OCI-LY1 (cell line): ENCODE results near the gene MPDU1.

Source experiments
- H2AFZ ChIP-seq: fragments of 200-600 bp; sonication (generic), shearing (Covaris generic); 2 replicates; pipeline ENCODE4 v1.6.0; 2014; ENCODE audit warnings: antibody characterized with exemption, mild to moderate bottlenecking, low read length
- H3F3A ChIP-seq: fragments of 200-600 bp; sonication (generic), shearing (Covaris generic); 2 replicates; pipeline ENCODE4 v1.6.0; 2014; ENCODE audit warnings: mild to moderate bottlenecking, antibody characterized with exemption, low read length, moderate library complexity; ENCODE audit not compliant: insufficient read depth
- H3K27ac ChIP-seq: fragments of 200-600 bp; sonication (generic); 2 replicates; pipeline ENCODE4 v1.5.1; 2014; ENCODE audit warnings: low read length, mixed run types, mild to moderate bottlenecking, low read depth; ENCODE audit not compliant: poor library complexity, severe bottlenecking
- H3K27me3 ChIP-seq: fragments of 200-600 bp; sonication (generic); 2 replicates; pipeline ENCODE4 v1.6.0; 2014; ENCODE audit warnings: antibody characterized with exemption, mild to moderate bottlenecking, low read length, moderate library complexity; ENCODE audit not compliant: insufficient read depth
- H3K36me3 ChIP-seq: fragments of 200-600 bp; sonication (generic); 2 replicates; pipeline ENCODE4 v1.6.1; 2014; ENCODE audit warnings: mild to moderate bottlenecking, antibody characterized with exemption, low read length, moderate library complexity, mixed read lengths; ENCODE audit not compliant: insufficient read depth
- H3K4me1 ChIP-seq: fragments of 200-600 bp; sonication (generic); 2 replicates; pipeline ENCODE4 v1.5.1; 2014; ENCODE audit warnings: mild to moderate bottlenecking, low read length, moderate library complexity; ENCODE audit not compliant: insufficient read depth, severe bottlenecking
- H3K4me2 ChIP-seq: fragments of 200-600 bp; sonication (generic), shearing (Covaris generic); 2 replicates; pipeline ENCODE4 v1.6.1; 2014; ENCODE audit warnings: low read length
- H3K4me3 ChIP-seq: fragments of 200-600 bp; sonication (generic); 2 replicates; pipeline ENCODE4 v1.5.1; 2014; ENCODE audit warnings: low read length, low read depth, mild to moderate bottlenecking, mixed read lengths; ENCODE audit not compliant: poor library complexity, severe bottlenecking
- H3K79me2 ChIP-seq: fragments of 200-600 bp; shearing (Covaris generic); 2 replicates; pipeline ENCODE4 v1.6.1; 2016; ENCODE audit warnings: mixed run types, low read length, mixed read lengths; ENCODE audit not compliant: insufficient read depth
- H3K9ac ChIP-seq: fragments of 200-600 bp; sonication (generic), shearing (Covaris generic); 2 replicates; pipeline ENCODE4 v1.6.1; 2014; ENCODE audit warnings: mild to moderate bottlenecking, low read length, mixed read lengths
- H3K9me2 ChIP-seq: fragments of 200-600 bp; sonication (generic), shearing (Covaris generic); 2 replicates; pipeline ENCODE4 v1.6.1; 2014; ENCODE audit warnings: low read depth, mild to moderate bottlenecking, low read length, mixed read lengths
- H3K9me3 ChIP-seq: fragments of 200-600 bp; shearing (Covaris generic); 2 replicates; pipeline ENCODE4 v1.6.1; 2014; ENCODE audit warnings: low read length, mixed read lengths
- H4K20me1 ChIP-seq: fragments of 200-600 bp; sonication (generic), shearing (Covaris generic); 2 replicates; pipeline ENCODE4 v1.6.0; 2016; ENCODE audit warnings: mild to moderate bottlenecking, low read length; ENCODE audit not compliant: insufficient read depth
- CTCF ChIP-seq: fragments of 200-600 bp; sonication (generic), shearing (Covaris generic); IDR thresholded peaks from 2 replicates; pipeline ENCODE4 v1.5.1; 2017; ENCODE audit warnings: mild to moderate bottlenecking, antibody characterized with exemption, low read length, moderate library complexity, mixed read lengths
- EZH2 ChIP-seq: fragments of 200-600 bp; sonication (generic), shearing (Covaris generic); IDR thresholded peaks from 2 replicates; pipeline ENCODE4 v1.8.0; 2017; ENCODE audit warnings: borderline replicate concordance, mixed run types, mild to moderate bottlenecking, antibody characterized with exemption, low read length, moderate library complexity, mixed read lengths

MPDU1 gene

GRCh38 chr17:7583253-7584109 lies at the start of gene MPDU1:
Gene MPDU1 (plus strand): TSS chr17:7583852. CDS start chr17:7583863, 11 bp downstream.
- H3K9me2 ChIP-seq: no peaks in the 10 kb centered on the region
- H3K36me3 ChIP-seq: peaks cover 33% of the 10 kb centered on the region; the same call in 1 of the 2 replicates
- no peaks in the 10 kb centered on the region for H3K9me3 ChIP-seq
- peak within 1 kb of the TSS; percentile 76 for H3K4me3 ChIP-seq
- H3K27ac ChIP-seq: peak within 1 kb of the TSS; percentile 88
- no peaks in the 10 kb centered on the region for H3K79me2 ChIP-seq
- no peaks in the 10 kb centered on the region for H3K27me3 ChIP-seq
- peaks cover 17% of the 10 kb centered on the region; the same call in 1 of the 2 replicates for H3F3A ChIP-seq
- peak within 1 kb of the TSS; percentile 73 for H3K4me2 ChIP-seq
- TF ChIP-seq CTCF (no peak), EZH2 (no peak)
- no peaks in the 10 kb centered on the region for H4K20me1 ChIP-seq
- H2AFZ ChIP-seq: no peak within 1 kb of the TSS
- H3K9ac ChIP-seq: peak within 1 kb of the TSS; percentile 81
- H3K4me1 ChIP-seq: peaks cover 53% of the 10 kb centered on the region

- no peak overlapping the region for H2AFZ ChIP-seq
- no peaks in the 10 kb centered on the region for H3K9me2 ChIP-seq
- H3K4me1 ChIP-seq: no peaks in the 10 kb centered on the region
- no peak for TF ChIP-seq EZH2
- TF ChIP-seq CTCF: no peak
- no peak overlapping the region for H3K4me3 ChIP-seq
- H3K9ac ChIP-seq: no peak overlapping the region
- no peak overlapping the region for H3K4me2 ChIP-seq
- H3F3A ChIP-seq: no peaks in the 10 kb centered on the region
- H3K27me3 ChIP-seq: peaks cover 19% of the 10 kb centered on the region; the same call in 1 of the 2 replicates
- no peaks in the 10 kb centered on the region for H4K20me1 ChIP-seq
- H3K9me3 ChIP-seq: peaks cover 5% of the 10 kb centered on the region
- no peaks in the 10 kb centered on the region for H3K79me2 ChIP-seq
- no peak overlapping the region for H3K27ac ChIP-seq
- no peaks in the 10 kb centered on the region; the same call in 1 of the 2 replicates for H3K36me3 ChIP-seq
Measured at GRCh38 chr17:7538050-7538449, 45.6 kb upstream of the MPDU1 start.

GRCh38 chr17:7538891-7539545 lies 44.6 kb upstream of the MPDU1 start:
- Histone ChIP-seq H4K20me1 (no peaks in the 10 kb centered on the region), H3K27ac (no peak overlapping the region), H3F3A (no peaks in the 10 kb centered on the region), H3K9ac (no peak overlapping the region), H3K4me2 (no peak overlapping the region), H3K9me2 (no peaks in the 10 kb centered on the region), H3K27me3 (peaks cover 19% of the 10 kb centered on the region; the same call in 1 of the 2 replicates), H3K79me2 (no peaks in the 10 kb centered on the region), H3K4me1 (no peaks in the 10 kb centered on the region), H3K36me3 (no peaks in the 10 kb centered on the region; the same call in 1 of the 2 replicates), H3K4me3 (no peak overlapping the region), H3K9me3 (peaks cover 5% of the 10 kb centered on the region), H2AFZ (no peak overlapping the region)
- TF ChIP-seq CTCF (no peak), EZH2 (no peak)
